Measurements from ENCODE around the gene C9orf72. TPM values are rescaled to one million over a fixed set of nuclear protein-coding genes. Genes with fewer than 3 reads are reported as not detected.

C9orf72 gene
- total and polyA plus RNA-seq, 7 donors = 10.5 to 26.8 (median 19.4) TPM

DNA sequence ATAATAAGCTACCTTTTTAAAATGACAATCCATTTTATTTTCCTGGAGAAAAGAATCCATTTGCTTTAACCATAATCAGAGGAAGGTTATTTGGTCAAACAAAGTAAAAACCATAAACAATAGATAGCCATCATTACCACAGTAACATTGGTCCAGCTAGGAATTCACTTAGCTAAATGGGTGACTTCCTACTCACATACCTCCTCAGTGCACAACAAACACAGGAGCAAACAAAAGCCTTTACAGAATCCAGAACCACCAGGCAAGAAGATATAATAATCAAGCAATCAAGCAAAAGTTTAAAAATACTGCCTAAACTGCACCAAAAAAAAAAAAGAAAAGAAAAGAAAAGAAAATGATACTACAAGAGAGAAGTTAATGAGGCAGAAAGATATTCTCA, 50.1 kb downstream of the C9orf72 start:
- Histone ChIP-seq H3K4me3 (no peak overlapping the region), H3K27ac (no peak overlapping the region), H3K4me1 (no peaks in the 10 kb centered on the region), H3K9me3 (no peaks in the 10 kb centered on the region), H3K36me3 (ENCODE audit: insufficient read depth in 1 of 2, low read depth in 1 of 2) (no peaks in the 10 kb centered on the region), H3K27me3 (ENCODE audit: insufficient read depth in 3 of 3, low read length in 2 of 3) (no peaks in the 10 kb centered on the region)
- TF ChIP-seq, protein P1, sequence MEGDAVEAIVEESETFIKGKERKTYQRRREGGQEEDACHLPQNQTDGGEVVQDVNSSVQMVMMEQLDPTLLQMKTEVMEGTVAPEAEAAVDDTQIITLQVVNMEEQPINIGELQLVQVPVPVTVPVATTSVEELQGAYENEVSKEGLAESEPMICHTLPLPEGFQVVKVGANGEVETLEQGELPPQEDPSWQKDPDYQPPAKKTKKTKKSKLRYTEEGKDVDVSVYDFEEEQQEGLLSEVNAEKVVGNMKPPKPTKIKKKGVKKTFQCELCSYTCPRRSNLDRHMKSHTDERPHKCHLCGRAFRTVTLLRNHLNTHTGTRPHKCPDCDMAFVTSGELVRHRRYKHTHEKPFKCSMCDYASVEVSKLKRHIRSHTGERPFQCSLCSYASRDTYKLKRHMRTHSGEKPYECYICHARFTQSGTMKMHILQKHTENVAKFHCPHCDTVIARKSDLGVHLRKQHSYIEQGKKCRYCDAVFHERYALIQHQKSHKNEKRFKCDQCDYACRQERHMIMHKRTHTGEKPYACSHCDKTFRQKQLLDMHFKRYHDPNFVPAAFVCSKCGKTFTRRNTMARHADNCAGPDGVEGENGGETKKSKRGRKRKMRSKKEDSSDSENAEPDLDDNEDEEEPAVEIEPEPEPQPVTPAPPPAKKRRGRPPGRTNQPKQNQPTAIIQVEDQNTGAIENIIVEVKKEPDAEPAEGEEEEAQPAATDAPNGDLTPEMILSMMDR (IDR thresholded peaks at IDR 0.05) = no peak
- ATAC-seq = no peak
- intact Hi-C loops (cut with DNase I) = no loop called here
- DNase-seq = no peak

DNA sequence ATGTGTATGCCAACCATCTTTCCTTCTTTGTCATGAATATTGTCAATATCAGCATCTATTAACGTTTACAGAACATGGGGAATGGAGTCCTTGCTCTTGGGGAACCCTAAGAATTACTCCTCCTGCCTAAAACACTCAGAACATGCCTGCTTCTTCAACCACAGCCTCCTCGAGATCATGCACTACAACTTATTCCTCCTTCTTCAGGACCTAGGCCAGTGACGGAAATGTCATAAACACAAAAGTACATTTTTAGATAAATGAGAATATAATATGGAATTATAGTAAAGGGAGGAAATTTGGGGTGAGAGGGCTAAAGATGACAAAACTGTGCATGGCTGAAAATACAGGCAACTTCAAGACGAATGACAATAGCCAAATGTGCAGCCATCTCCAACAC, 52.3 kb downstream of the C9orf72 start:
- Histone ChIP-seq H3K36me3 (ENCODE audit: insufficient read depth in 1 of 2, low read depth in 1 of 2) (no peaks in the 10 kb centered on the region), H3K4me1 (no peaks in the 10 kb centered on the region), H3K9me3 (no peaks in the 10 kb centered on the region), H3K27me3 (ENCODE audit: insufficient read depth in 3 of 3, low read length in 2 of 3) (no peaks in the 10 kb centered on the region), H3K4me3 (no peak overlapping the region), H3K27ac (no peak overlapping the region)
- ATAC-seq (no peak), DNase-seq (no peak)
- WGBS, 3 donors = 85 to 96% (median 88%) methylated on average over 4 of the region's 4 CpGs
- TF ChIP-seq, protein P1 (IDR thresholded peaks at IDR 0.05) = no peak
- intact Hi-C loops (cut with DNase I) = no loop called here

DNA sequence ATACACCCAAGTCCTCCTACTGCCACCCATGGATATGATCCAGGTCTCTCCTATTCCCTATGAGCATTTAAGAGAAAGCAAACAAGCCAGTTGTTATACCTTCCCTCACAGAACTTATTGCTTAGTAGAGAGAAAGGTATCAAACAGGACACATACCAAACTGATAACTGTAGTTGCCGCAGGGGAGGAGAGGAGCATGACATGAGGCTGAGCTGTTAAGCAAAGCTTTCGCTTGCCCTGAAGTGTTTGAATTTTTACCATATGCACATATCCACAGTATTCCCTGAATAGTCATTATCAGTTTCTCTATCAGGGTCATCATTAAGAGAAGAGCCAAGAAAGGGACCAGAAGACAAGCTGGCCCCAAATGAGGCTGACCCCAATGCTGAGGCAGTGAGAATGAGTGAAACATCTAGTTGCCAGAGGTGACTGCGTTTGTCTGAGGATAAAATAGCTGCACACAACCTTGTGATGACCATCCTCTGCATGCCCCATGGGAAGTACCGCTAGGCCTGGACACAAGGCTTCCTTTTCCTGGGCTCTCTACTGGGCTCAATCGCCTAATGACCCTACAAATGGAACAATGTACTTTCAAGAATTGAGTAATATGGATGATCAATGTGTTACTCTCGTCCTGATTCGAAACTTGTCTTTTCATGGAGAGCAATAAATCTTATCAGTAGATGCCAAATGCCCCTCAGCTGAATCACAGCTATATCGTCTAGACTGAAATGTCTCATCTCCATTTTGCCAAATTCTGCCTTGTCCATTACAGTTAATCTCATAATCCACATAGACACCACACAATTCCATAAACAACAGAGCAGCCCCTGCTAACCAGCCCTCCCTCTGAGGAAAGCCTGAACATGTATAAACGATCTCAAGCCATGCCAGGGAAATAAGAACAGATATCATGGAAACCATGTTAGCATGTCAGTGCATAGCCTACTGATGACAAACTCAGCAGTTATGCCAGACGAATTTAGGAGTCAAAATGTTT, 53.5 kb downstream of the C9orf72 start:
- Histone ChIP-seq H3K4me1 (no peaks in the 10 kb centered on the region), H3K27me3 (ENCODE audit: insufficient read depth in 3 of 3, low read length in 2 of 3) (no peaks in the 10 kb centered on the region), H3K4me3 (no peak overlapping the region), H3K9me3 (no peaks in the 10 kb centered on the region), H3K36me3 (ENCODE audit: insufficient read depth in 1 of 2, low read depth in 1 of 2) (no peaks in the 10 kb centered on the region), H3K27ac (no peak overlapping the region)
- TF ChIP-seq, protein P1 (IDR thresholded peaks at IDR 0.05) = no peak
- 73 to 84% (median 83%) methylated on average over 10 of the region's 10 CpGs for WGBS, 3 donors
- DNase-seq (no peak), ATAC-seq (no peak)
- intact Hi-C loops (cut with DNase I) = loop anchor here in 1 of 2 donors (5.0 kb wide), 1 partner anchor 67 kb away; no protein-coding TSS in a partner anchor

DNA sequence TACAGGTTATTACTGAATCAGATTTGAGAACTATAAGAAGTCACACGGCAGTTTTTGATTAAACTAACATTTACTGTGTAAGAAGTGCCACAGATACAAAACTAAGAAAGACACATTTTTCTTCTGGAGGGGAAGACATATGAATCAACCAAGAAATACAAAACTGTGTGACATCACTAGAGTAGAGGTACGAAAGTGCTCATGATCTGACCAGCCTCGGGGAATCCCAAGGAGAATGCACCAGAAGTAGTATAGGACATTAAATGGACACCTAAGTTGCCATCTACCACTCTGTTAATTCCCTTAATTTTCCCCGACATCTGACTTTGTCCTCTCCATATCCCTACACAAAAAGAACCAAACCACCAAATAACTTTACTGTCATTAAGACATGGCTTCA, 54.5 kb downstream of the C9orf72 start:
- DNase-seq = no peak
- ATAC-seq = no peak
- H3K27ac ChIP-seq = no peak overlapping the region
- H3K4me1 ChIP-seq = no peaks in the 10 kb centered on the region
- H3K4me3 ChIP-seq = no peak overlapping the region
- 94% methylated on average over 4 of the region's 4 CpGs for whole genome bisulfite sequencing, 3 donors
- TF ChIP-seq, protein P1 (IDR thresholded peaks at IDR 0.05) = no peak
- intact Hi-C loops (cut with DNase I) = loop anchor here in 1 of 2 donors (5.0 kb wide), 1 partner anchor 67 kb away; no protein-coding TSS in a partner anchor
- no peaks in the 10 kb centered on the region for H3K27me3 ChIP-seq (ENCODE audit: insufficient read depth in 3 of 3, low read length in 2 of 3)
- no peaks in the 10 kb centered on the region for H3K9me3 ChIP-seq
- H3K36me3 ChIP-seq (ENCODE audit: insufficient read depth in 1 of 2, low read depth in 1 of 2) = no peaks in the 10 kb centered on the region

Data from psoas muscle (tissue), 8 donors.